ENCODE results near the gene SPATS2L.

DNA sequence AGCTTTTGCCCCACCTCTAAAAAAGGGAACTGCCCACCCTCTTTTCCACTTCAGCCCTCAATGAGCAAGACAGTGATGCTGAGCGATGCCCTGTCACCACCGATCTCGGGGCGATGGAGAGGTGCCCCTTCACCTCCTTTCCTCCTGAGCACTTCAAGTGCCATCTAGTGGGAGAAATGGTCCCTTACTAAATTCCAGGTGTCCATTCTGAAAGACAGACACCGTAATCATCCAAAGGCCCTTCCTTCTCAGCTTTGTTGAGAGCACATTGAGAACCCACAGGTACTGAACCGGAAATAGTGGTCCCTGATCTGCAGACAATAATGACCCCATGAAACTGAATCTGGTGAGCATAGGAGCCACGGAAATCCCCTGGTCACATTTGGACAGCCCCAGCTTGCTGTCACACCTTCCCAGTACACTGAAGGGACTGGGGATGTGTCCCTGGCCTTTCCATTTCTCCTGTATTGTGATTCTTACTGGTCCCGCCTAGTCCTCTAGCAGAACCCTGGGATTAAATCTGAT, 164.9 kb downstream of the SPATS2L start:
- TF ChIP-seq FOXM1 (IDR thresholded peaks at IDR 0.05; ENCODE audit: low read depth) (no peak), EP300 (IDR thresholded peaks at IDR 0.05; ENCODE audit: borderline replicate concordance in 1 of 2, low read depth in 1 of 2, low read length in 1 of 2) (no peak), RAD21 (IDR thresholded peaks at IDR 0.05; ENCODE audit: low read length) (peak; percentile 87), TEAD4 (IDR thresholded peaks at IDR 0.05; ENCODE audit: borderline replicate concordance, insufficient read depth) (no peak), RCOR1 (IDR thresholded peaks at IDR 0.05; ENCODE audit: low read length) (no peak), SIN3A (IDR thresholded peaks at IDR 0.05; ENCODE audit: borderline replicate concordance, low read depth, low read length) (no peak), CTCF (IDR thresholded peaks at IDR 0.05) (peak; percentile 61), TAF1 (IDR thresholded peaks at IDR 0.05; ENCODE audit: borderline replicate concordance, low read depth, low read length) (no peak)
- TF ChIP-seq, protein P1, sequence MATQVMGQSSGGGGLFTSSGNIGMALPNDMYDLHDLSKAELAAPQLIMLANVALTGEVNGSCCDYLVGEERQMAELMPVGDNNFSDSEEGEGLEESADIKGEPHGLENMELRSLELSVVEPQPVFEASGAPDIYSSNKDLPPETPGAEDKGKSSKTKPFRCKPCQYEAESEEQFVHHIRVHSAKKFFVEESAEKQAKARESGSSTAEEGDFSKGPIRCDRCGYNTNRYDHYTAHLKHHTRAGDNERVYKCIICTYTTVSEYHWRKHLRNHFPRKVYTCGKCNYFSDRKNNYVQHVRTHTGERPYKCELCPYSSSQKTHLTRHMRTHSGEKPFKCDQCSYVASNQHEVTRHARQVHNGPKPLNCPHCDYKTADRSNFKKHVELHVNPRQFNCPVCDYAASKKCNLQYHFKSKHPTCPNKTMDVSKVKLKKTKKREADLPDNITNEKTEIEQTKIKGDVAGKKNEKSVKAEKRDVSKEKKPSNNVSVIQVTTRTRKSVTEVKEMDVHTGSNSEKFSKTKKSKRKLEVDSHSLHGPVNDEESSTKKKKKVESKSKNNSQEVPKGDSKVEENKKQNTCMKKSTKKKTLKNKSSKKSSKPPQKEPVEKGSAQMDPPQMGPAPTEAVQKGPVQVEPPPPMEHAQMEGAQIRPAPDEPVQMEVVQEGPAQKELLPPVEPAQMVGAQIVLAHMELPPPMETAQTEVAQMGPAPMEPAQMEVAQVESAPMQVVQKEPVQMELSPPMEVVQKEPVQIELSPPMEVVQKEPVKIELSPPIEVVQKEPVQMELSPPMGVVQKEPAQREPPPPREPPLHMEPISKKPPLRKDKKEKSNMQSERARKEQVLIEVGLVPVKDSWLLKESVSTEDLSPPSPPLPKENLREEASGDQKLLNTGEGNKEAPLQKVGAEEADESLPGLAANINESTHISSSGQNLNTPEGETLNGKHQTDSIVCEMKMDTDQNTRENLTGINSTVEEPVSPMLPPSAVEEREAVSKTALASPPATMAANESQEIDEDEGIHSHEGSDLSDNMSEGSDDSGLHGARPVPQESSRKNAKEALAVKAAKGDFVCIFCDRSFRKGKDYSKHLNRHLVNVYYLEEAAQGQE (IDR thresholded peaks at IDR 0.05; ENCODE audit: low read depth, low read length) = no peak
